HUES48 (cell line): ENCODE measurements around the gene TAGLN2.
A peak's percentile ranks its signal among the peaks of the same experiment; 100 is the strongest.
"Not testable (repeated sequence)": the region's sequence is repeated elsewhere in the genome, so short reads cannot be mapped to it uniquely, and the experiment has no call there.

ENCODE experiments used
- H3K27ac ChIP-seq: one replicate; pipeline ENCODE4 v1.7.0; 2013; ENCODE audit warnings: low read depth, low read length, inconsistent platforms
- H3K27me3 ChIP-seq: 2 replicates; pipeline ENCODE4 v1.6.1; 2013; ENCODE audit warnings: mild to moderate bottlenecking, low read length; ENCODE audit not compliant: control insufficient read depth, insufficient read depth
- H3K36me3 ChIP-seq: 2 replicates; pipeline ENCODE4 v1.6.1; 2013; ENCODE audit warnings: low read length; ENCODE audit not compliant: control insufficient read depth, insufficient read depth
- H3K4me1 ChIP-seq: 2 replicates; pipeline ENCODE4 v1.6.1; 2013; ENCODE audit warnings: mild to moderate bottlenecking, low read length; ENCODE audit not compliant: control insufficient read depth, insufficient read depth
- H3K4me3 ChIP-seq: 2 replicates; pipeline ENCODE4 v1.5.1; 2013; ENCODE audit warnings: mild to moderate bottlenecking, low read depth, low read length
- H3K9ac ChIP-seq: 2 replicates; pipeline ENCODE4 v1.6.1; 2013; ENCODE audit warnings: mild to moderate bottlenecking, low read depth, low read length, moderate library complexity
- H3K9me3 ChIP-seq: 2 replicates; pipeline ENCODE4 v1.6.1; 2013; ENCODE audit warnings: low read length; ENCODE audit not compliant: control insufficient read depth, insufficient read depth

The TAGLN2 gene

GRCh38 chr1:159908031-159908940 is 17.0 kb downstream of the TAGLN2 start:
- Histone ChIP-seq H3K27me3 (no peaks in the 10 kb centered on the region), H3K27ac (no peak overlapping the region), H3K4me3 (no peak overlapping the region), H3K4me1 (peaks cover 15% of the 10 kb centered on the region), H3K9me3 (no peaks in the 10 kb centered on the region), H3K9ac (no peak overlapping the region), H3K36me3 (no peaks in the 10 kb centered on the region)

- no peak overlapping the region for H3K4me3 ChIP-seq
- no peaks in the 10 kb centered on the region for H3K27me3 ChIP-seq
- no peaks in the 10 kb centered on the region for H3K9me3 ChIP-seq
- no peak overlapping the region for H3K27ac ChIP-seq
- peaks cover 15% of the 10 kb centered on the region for H3K4me1 ChIP-seq
- no peaks in the 10 kb centered on the region for H3K36me3 ChIP-seq
- H3K9ac ChIP-seq, result no peak overlapping the region
These were observed 18.3 kb downstream of the TAGLN2 start for GRCh38 chr1:159906960-159907359.

GRCh38 chr1:159904036-159904435 is 21.3 kb downstream of the TAGLN2 start:
- H3K4me1 ChIP-seq, H3K27ac ChIP-seq, H3K36me3 ChIP-seq, H3K9me3 ChIP-seq, H3K4me3 ChIP-seq, H3K9ac ChIP-seq: not testable (repeated sequence)
- H3K27me3 ChIP-seq, result peaks cover 15% of the 10 kb centered on the region

- Histone ChIP-seq H3K9me3 (no peaks in the 10 kb centered on the region), H3K36me3 (no peaks in the 10 kb centered on the region), H3K27ac (no peak overlapping the region), H3K27me3 (peaks cover 15% of the 10 kb centered on the region), H3K4me1 (peaks cover 9% of the 10 kb centered on the region), H3K9ac (no peak overlapping the region), H3K4me3 (no peak overlapping the region)
These were observed 22.8 kb downstream of the TAGLN2 start for GRCh38 chr1:159902541-159902940.

- H3K4me3 ChIP-seq, result no peak overlapping the region
- peak overlapping the region; percentile 76 for H3K27ac ChIP-seq
- H3K9me3 ChIP-seq, result no peaks in the 10 kb centered on the region
- peaks cover 9% of the 10 kb centered on the region for H3K4me1 ChIP-seq
- H3K9ac ChIP-seq, result no peak overlapping the region
- peaks cover 15% of the 10 kb centered on the region for H3K27me3 ChIP-seq
- no peaks in the 10 kb centered on the region for H3K36me3 ChIP-seq
These were observed 24.4 kb downstream of the TAGLN2 start for GRCh38 chr1:159900755-159901360.

- Histone ChIP-seq H3K4me3 (peak within 1 kb of the TSS; percentile 46; the same call in 1 of the 2 replicates), H3K9me3 (no peaks in the 10 kb centered on the region), H3K36me3 (no peaks in the 10 kb centered on the region), H3K4me1 (peaks cover 9% of the 10 kb centered on the region), H3K27ac (peak within 1 kb of the TSS; percentile 76), H3K9ac (no peak within 1 kb of the TSS), H3K27me3 (peaks cover 15% of the 10 kb centered on the region)
These were observed 25.1 kb downstream of the TAGLN2 start, which contains the start of gene CFAP45 for GRCh38 chr1:159900086-159900680. Gene CFAP45 (minus strand): TSS chr1:159900165. CDS start chr1:159900098, 67 bp downstream.

GRCh38 chr1:159899634-159900033 is 25.7 kb downstream of the TAGLN2 start:
- not testable (repeated sequence) for H3K4me1 ChIP-seq

GRCh38 chr1:159898527-159898926 is 26.8 kb downstream of the TAGLN2 start:
- H3K4me1 ChIP-seq, result peaks cover 9% of the 10 kb centered on the region
- no peaks in the 10 kb centered on the region for H3K36me3 ChIP-seq
- no peaks in the 10 kb centered on the region for H3K9me3 ChIP-seq
- no peak overlapping the region for H3K27ac ChIP-seq
- H3K27me3 ChIP-seq, result peaks cover 15% of the 10 kb centered on the region
- no peak overlapping the region for H3K4me3 ChIP-seq
- H3K9ac ChIP-seq, result no peak overlapping the region

More at GRCh38 chr1:159899634-159900033, 25.7 kb downstream of the TAGLN2 start:
- H3K36me3 ChIP-seq, H3K27ac ChIP-seq, H3K4me3 ChIP-seq, H3K9me3 ChIP-seq, H3K9ac ChIP-seq: not testable (repeated sequence)
- H3K27me3 ChIP-seq, result peaks cover 15% of the 10 kb centered on the region

- Histone ChIP-seq H3K27ac (no peak overlapping the region), H3K4me3 (no peak overlapping the region), H3K36me3 (no peaks in the 10 kb centered on the region), H3K9ac (no peak overlapping the region), H3K9me3 (no peaks in the 10 kb centered on the region), H3K27me3 (peaks cover 15% of the 10 kb centered on the region), H3K4me1 (peaks cover 12% of the 10 kb centered on the region)
These were observed 27.3 kb downstream of the TAGLN2 start for GRCh38 chr1:159897962-159898361.

GRCh38 chr1:159896546-159896930 is 28.8 kb downstream of the TAGLN2 start:
- H3K4me1 ChIP-seq, result peaks cover 12% of the 10 kb centered on the region
- no peak overlapping the region for H3K9ac ChIP-seq
- H3K9me3 ChIP-seq, result no peaks in the 10 kb centered on the region
- peaks cover 15% of the 10 kb centered on the region for H3K27me3 ChIP-seq
- no peak overlapping the region for H3K4me3 ChIP-seq
- no peaks in the 10 kb centered on the region for H3K36me3 ChIP-seq
- H3K27ac ChIP-seq, result no peak overlapping the region
